Skin epidermis (tissue), 12 donors: ENCODE results near the gene TP53AIP1.

Source experiments
- H3K27ac ChIP-seq, 21 experiments: fragments of 200-600 bp; sonication (generic) in 11 of 21; one replicate each; pipeline ENCODE4 v1.5.0; 2020; ENCODE audit warnings: mild to moderate bottlenecking in 3 of 21, inconsistent platforms in 2 of 21, moderate library complexity in 2 of 21
- H3K4me3 ChIP-seq, 7 experiments: fragments of 200-600 bp; sonication (generic) in 2 of 7; one replicate each; pipeline ENCODE4 v1.5.0; 2020; ENCODE audit warnings: inconsistent platforms in 2 of 7, mild to moderate bottlenecking in 2 of 7, moderate library complexity in 1 of 7

The TP53AIP1 gene

GRCh38 chr11:128947773-128948172, 5.1 kb upstream of the TP53AIP1 start:
- Histone ChIP-seq H3K27ac (no peak overlapping the region), H3K4me3 (no peak overlapping the region)

- H3K4me3 ChIP-seq = no peak overlapping the region
- H3K27ac ChIP-seq = no peak overlapping the region
These were observed 4.0 kb upstream of the TP53AIP1 start for GRCh38 chr11:128946648-128947047.

GRCh38 chr11:128943428-128943976, 831 bp upstream of the TP53AIP1 start:
- Histone ChIP-seq H3K4me3 (no peak overlapping the region), H3K27ac (peak overlapping the region in 7 of 21 experiments; percentile 72 to 86 (median 82))

- H3K4me3 ChIP-seq = peak overlapping the region; percentile 18 to 40 (median 24)
- peak overlapping the region; percentile 23 to 86 (median 70) for H3K27ac ChIP-seq
These were observed 429 bp downstream of the TP53AIP1 start for GRCh38 chr11:128942272-128942612.

GRCh38 chr11:128941573-128942271, 949 bp downstream of the TP53AIP1 start:
- H3K27ac ChIP-seq = peak overlapping the region; percentile 23 to 86 (median 72)
- peak overlapping the region; percentile 18 to 40 (median 24) for H3K4me3 ChIP-seq

- Histone ChIP-seq H3K27ac (peak overlapping the region in 19 of 21 experiments; percentile 22 to 86 (median 74)), H3K4me3 (peak overlapping the region; percentile 18 to 40 (median 24))
These were observed 1.6 kb downstream of the TP53AIP1 start for GRCh38 chr11:128941110-128941509.

GRCh38 chr11:128940603-128941002, 2.1 kb downstream of the TP53AIP1 start:
- peak overlapping the region; percentile 18 to 40 (median 24) for H3K4me3 ChIP-seq
- H3K27ac ChIP-seq = peak overlapping the region in 18 of 21 experiments; percentile 22 to 86 (median 75)

- Histone ChIP-seq H3K4me3 (peak overlapping the region in 1 of 7 experiments; percentile 40), H3K27ac (peak overlapping the region in 15 of 21 experiments; percentile 23 to 86 (median 76))
These were observed 2.5 kb downstream of the TP53AIP1 start for GRCh38 chr11:128940156-128940555.

- peak overlapping the region in 1 of 7 experiments; percentile 14 for H3K4me3 ChIP-seq
- H3K27ac ChIP-seq = peak overlapping the region in 5 of 21 experiments; percentile 62 to 86 (median 76)
These were observed 3.1 kb downstream of the TP53AIP1 start for GRCh38 chr11:128939591-128939990.

GRCh38 chr11:128938156-128938885, 4.3 kb downstream of the TP53AIP1 start:
- Histone ChIP-seq H3K27ac (no peak overlapping the region), H3K4me3 (no peak overlapping the region)

- Histone ChIP-seq H3K4me3 (no peak overlapping the region), H3K27ac (no peak overlapping the region)
These were observed 5.2 kb downstream of the TP53AIP1 start for GRCh38 chr11:128937480-128937879.

GRCh38 chr11:128936606-128937251, 5.9 kb downstream of the TP53AIP1 start:
- Histone ChIP-seq H3K4me3 (no peak overlapping the region), H3K27ac (no peak overlapping the region)

- Histone ChIP-seq H3K4me3 (no peak overlapping the region), H3K27ac (no peak overlapping the region)
These were observed 7.7 kb downstream of the TP53AIP1 start for GRCh38 chr11:128934926-128935325.

- Histone ChIP-seq H3K27ac (no peak overlapping the region), H3K4me3 (no peak overlapping the region)
These were observed 8.3 kb downstream of the TP53AIP1 start for GRCh38 chr11:128934351-128934750.

GRCh38 chr11:128933481-128934178, 9.0 kb downstream of the TP53AIP1 start:
- Histone ChIP-seq H3K4me3 (no peak overlapping the region), H3K27ac (no peak overlapping the region)

GRCh38 chr11:128931668-128932067, 11.0 kb downstream of the TP53AIP1 start:
- H3K4me3 ChIP-seq = no peak overlapping the region

GRCh38 chr11:128931066-128931465, 11.6 kb downstream of the TP53AIP1 start:
- H3K4me3 ChIP-seq = no peak overlapping the region
- H3K27ac ChIP-seq = no peak overlapping the region

More at GRCh38 chr11:128931668-128932067, 11.0 kb downstream of the TP53AIP1 start:
- no peak overlapping the region for H3K27ac ChIP-seq

- Histone ChIP-seq H3K27ac (no peak overlapping the region), H3K4me3 (no peak overlapping the region)
These were observed 12.7 kb downstream of the TP53AIP1 start for GRCh38 chr11:128929991-128930390.

GRCh38 chr11:128929468-128929867, 13.2 kb downstream of the TP53AIP1 start:
- Histone ChIP-seq H3K27ac (no peak overlapping the region), H3K4me3 (no peak overlapping the region)

GRCh38 chr11:128928400-128928799, 14.3 kb downstream of the TP53AIP1 start:
- no peak overlapping the region for H3K27ac ChIP-seq
- no peak overlapping the region for H3K4me3 ChIP-seq
